ENCODE measurements around the gene DPP4. TPM values are rescaled to one million over a fixed set of nuclear protein-coding genes. Genes with fewer than 3 reads are reported as not detected.

The DPP4 gene
- total RNA-seq, 1 donor from 2014 or later = 3.4 TPM

DNA sequence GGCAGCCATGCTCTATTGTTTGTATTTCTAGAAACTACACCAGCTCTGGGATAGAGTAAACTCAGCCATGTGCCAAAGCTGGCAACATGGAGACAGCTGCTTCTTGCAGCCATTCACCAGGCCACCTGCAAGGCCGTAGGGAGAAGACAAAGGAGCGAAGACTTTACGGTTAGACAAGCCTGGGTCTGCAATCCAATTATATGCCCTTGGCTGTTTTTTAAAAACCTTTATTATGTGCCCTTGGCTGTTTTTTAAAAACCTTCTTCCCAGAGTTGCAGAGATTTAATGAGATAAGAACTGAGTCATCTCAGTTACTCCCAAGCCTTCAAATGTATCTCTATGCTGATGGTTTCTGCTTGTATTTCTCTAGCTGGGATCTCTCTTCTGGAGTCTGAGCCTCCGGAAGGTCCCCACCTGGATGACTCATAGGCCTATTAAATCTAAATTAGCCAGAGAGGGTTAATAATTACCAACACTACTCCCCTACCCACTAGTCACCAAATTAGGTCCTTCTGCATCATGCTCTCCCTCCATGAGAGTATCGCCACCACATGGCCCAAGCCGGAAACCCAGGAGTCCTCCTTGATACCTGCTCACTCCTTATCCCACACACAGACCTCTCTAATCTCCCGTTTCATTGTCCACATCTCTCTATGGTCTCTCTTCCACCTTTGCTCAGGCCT is 17.5 kb upstream of the DPP4 start:
- no peak for DNase-seq (ENCODE audit: low spot score)
- intact Hi-C loops (cut with DNase I) = loop anchor here (2.0 kb wide), 1 partner anchor 17 kb away; the partner anchor contains the start of gene DPP4

DNA sequence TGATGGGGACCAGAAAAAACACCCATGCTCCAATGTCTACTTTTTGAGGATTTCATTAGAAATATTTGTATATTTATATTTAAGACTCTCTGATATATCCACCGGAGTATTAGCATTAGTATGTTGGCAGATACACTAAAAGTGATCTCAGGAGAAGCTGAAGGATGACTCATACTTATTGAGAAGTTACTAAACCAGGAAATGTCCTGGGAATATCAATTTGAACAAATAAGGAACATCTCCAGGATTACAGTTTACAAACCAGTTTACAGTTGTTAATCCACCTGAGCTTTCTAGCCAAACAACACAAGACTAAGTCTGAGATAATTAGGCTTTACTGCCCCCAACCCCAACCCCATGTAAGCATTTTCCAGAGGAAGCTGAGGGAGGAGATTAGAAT is 16.1 kb upstream of the DPP4 start:
- no peak for DNase-seq (ENCODE audit: low spot score)
- intact Hi-C loops (cut with DNase I) = no loop called here

DNA sequence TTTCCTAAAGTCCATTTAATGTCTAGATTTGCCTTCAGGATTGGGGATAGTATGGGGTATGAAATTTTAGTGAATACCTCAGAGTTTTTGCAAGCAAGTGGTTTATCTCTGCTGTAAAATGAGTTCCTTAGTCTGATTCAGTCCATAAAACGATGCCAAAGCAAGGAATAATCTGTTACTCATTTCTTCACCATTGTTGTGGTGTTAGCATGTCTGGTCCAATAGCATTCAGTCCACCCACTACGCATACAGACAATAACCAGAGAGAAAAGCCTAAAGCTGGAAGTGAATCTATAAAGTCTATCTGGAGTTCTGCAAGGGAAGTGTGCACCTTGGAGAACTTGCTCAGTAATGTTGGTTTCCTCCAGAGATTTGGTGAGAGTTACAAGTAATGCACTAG is 12.9 kb upstream of the DPP4 start:
- intact Hi-C loops (cut with DNase I) = no loop called here
- no peak for DNase-seq (ENCODE audit: low spot score)

DNA sequence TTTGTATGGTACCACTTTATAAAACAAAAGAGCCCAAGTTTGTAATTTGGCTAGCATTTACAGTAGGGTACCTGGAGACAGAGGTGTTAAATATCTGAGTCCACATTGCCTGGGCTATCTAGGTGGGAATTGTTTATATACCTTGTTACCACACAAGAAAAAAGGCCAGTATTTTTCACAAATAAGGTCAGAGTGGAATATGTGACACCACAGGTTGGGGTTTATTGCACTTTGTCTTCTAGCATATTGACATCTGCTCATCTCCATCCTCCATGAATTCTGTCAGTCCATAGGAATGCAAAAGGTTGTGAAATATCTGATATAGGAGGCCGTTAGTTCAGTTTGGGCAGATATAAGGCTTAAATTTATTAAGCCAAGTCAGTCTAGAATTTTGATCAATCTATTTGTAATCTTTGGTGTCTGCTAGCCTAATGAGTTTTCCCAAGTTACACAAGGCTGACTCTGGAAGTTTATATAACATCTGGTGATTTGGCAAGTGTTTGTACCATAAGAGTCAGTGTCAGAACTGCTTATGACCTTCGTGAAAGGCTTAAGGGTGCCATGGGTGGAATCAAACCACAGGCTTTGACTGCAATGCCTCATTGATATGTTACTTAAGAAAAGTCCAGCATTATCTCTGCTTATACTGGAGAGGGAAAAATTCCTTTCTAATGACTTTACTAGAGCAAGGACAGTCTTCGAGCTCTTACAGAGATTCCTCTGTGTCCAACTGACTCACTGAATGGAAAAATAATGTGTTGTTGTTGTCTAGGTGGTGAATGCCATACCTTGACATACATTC is 11.3 kb upstream of the DPP4 start:
- intact Hi-C loops (cut with DNase I) = no loop called here
- no peak for DNase-seq (ENCODE audit: low spot score)

DNA sequence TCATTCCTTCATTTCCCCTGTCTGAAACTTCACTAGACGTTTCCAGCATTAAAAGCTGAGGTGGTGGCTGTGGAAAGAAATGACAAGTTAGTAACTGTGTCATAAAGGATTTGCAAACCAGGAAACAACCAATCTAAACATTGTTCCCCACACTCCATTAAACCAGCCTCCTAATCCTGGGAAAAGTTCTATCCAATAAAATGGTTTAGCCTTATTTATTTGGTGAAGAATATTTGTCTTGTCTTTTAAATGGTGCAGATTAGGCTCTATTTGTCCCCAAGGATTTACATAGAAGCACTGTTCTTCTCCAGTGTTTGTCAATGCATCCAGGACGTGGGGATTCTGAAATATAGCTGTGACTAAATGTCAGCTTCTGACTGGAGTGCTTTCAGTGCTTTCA is 10.5 kb upstream of the DPP4 start:
- intact Hi-C loops (cut with DNase I) = no loop called here
- no peak for DNase-seq (ENCODE audit: low spot score)

DNA sequence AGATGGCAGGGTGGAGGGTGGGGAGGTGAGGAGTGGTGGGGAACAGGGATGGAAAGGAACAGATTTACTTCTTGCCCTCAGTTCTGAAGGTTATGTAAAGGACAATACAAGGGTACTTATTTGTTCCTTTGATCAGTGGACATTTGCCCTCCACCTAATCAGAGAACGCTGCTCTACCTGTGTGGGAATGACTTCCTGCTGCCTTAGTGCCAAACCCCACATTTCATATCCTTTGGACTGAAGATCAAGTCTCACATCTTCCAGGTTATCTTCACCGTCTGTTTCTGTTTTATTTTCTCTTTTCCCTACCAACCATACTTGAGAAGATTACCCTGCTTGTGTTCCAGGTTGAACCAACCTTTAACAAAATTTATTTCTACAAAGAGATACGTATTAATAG is 8.7 kb upstream of the DPP4 start:
- intact Hi-C loops (cut with DNase I) = no loop called here
- DNase-seq (ENCODE audit: low spot score) = no peak

DNA sequence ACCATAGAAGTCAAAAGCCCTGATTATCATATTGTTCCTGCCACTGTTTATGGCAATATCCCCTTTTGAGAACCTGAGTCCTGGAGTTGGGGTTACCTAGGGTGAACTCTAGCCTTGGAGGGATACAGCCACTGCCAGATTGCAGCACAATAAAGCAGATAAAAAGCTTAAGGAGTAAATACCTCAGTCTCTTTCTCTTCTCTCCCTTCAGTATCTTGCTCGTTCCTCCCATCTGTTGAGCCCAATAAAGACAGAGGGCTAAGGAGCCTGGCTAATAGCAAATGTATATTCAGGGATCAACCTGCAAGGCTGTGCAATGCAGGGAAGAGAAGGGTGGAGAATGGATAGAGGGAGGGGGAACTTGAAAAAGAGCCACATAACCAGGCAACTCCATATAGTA is 8.0 kb upstream of the DPP4 start:
- intact Hi-C loops (cut with DNase I) = no loop called here
- no peak for DNase-seq (ENCODE audit: low spot score)

DNA sequence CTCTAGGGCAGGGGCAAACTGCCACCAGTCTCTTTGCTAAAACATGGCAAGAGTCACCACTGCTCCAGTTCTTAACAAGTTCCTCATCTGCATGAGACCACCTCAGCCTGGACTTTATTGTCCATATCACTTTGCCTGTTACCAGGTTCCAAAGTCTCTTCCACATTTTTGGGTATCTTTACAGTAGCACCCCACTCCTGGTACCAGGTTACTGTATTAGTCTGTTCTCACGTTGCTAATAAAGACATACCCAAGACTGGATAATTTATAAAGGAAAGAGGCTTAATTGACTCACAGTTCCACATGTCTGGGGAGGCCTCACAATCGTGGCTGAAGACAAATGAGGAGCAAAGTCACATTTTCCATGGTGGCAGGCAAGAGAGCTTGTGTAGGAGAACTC is 5.5 kb upstream of the DPP4 start:
- no peak for DNase-seq (ENCODE audit: low spot score)
- intact Hi-C loops (cut with DNase I) = no loop called here

DNA sequence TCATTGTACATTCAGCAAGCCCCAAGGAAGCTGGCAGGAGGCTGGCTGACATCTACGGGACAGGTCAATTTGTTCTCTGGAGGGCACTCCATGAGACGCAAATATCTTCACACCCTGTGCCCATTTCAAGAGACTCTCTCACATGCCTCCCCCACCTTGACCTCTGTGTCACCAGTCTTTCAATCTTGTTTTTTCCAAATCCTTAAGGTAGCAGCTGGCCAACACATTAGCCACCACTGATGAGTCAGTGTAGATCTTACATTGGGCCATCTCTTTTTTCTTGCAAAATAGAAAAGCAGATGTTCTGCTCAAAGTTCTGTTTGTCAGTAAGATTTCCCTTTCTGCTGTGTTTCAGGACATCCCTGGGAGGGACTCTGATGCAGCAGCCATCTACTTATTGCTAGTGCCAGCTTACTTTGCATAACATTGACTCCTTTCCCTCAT is 1.7 kb upstream of the DPP4 start:
- intact Hi-C loops (cut with DNase I) = loop anchor here (2.0 kb wide), 1 partner anchor 17 kb away; no protein-coding TSS in a partner anchor
- DNase-seq (ENCODE audit: low spot score) = no peak

DNA sequence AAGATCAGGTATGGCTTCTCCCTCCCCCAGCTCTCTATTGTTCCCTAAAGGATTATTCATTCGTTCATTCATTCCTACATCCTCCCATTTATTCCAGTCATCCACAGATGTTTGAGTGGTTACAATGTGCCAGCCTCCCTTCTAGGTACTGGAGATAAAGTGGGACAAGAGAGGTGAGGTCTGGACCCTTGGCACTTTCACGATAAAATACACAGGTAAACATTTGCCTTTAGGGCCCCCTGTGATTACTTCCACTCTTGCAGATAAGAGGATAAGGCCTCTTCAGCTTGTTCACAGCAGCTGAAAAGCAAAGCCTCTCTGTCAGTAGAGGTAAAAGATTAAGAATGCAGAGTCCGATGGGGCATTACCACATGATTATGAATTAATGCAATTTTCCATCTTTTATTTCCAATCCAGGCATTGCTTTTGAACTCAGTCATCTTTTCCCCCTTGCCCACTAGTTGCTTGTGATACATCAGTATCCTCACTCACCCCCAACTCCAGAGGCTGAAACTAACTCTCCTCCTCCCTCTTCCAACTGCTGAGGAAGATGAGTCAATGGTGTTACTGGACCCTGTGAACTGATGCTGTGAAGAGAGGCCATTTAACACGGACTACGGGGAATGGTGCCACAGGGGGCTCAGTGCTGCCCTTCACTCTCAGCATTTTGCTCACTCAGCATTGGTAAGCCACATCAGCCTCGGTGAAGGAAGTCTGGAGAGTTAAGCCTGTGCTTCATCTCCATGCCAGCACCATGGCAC is 1.1 kb upstream of the DPP4 start:
- intact Hi-C loops (cut with DNase I) = loop anchor here (2.0 to 5.0 kb wide), 3 partner anchors 18 to 63 kb away; no protein-coding TSS in a partner anchor
- DNase-seq (ENCODE audit: low spot score) = no peak

DNA sequence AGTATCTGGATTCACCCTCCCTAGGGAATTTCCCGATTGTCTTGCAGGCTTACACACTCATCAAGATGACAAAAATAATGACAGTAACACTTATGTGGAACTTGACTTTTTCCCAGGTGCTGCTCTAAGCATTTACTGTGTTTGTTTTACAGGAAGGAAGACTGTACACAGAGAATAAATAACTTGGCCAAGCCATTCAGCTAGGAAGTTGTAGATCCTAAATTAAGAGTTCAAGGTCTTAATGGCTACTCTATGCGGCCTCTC is 549 bp upstream of the DPP4 start:
- intact Hi-C loops (cut with DNase I) = loop anchor here (2.0 to 5.0 kb wide), 3 partner anchors 18 to 62 kb away; no protein-coding TSS in a partner anchor
- no peak for DNase-seq (ENCODE audit: low spot score)

DNA sequence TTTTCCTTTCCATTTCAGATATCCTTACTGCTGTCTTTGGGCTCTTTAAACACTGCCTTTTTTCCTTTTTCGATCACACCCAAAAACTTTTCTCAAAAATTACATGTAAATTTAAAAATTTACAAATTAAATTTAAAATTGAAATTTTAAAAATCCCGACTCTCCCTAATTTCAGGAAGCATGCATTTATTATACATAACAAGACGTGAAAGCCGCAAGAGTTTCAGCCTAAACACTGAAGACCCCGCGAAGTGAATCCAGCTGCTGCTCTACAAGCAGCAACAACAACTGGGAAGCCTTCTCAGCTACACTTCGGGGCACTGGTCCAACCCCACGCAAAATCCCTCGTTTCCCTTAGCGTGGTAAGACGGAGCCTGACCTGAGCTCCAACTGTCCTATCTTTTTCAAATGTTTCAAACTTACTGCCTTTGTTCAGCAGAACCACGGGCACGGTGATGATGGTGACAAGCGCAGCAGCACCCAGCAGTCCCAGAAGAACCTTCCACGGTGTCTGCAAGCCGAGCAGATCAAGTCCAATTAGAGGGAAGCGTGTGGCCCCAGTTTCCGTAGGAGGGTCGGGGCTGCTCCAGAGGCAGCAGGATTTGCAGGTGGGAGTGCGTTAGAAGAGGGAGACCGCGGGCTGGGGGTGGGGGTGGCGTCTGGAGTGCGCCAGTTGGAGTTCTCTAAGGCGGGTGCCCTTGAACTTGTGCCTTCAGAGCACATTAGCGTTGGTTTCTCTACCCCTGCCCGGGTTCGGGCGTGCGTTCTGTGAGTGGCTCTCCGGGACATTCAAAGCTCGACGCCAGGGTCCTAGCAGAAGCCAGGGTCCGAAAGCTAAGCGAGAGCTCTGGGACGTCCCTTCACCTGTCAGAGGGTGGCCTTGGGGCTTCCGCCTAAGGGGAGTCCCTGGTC is 783 bp downstream of the DPP4 start:
- DNase-seq (ENCODE audit: low spot score) = no peak
- intact Hi-C loops (cut with DNase I) = loop anchor here (5.0 kb wide), 2 partner anchors 44 to 61 kb away; no protein-coding TSS in a partner anchor

DNA sequence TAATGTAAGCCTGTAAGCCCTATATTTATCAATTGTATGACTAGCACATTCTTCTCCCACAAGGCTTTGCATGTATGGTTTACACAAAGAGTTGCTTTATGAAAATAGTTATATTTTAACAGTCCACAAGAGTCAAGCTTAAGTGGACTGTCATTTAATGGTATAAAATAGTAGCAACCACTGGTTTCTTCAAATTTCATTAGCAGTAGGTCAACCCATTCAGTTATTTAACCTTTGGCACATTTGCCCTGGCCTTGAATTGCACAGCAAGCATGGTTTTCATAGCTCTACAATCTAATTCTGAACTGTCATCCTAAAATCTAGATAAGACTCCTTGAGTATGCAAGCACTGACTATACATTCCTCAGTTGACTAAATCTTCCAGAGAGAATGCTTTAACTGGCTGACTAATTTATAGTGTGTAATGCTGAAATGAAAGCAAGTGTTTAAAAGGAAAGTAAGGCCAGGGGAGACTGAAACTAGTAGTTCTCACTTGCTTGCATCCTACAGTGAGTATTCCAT is 1.8 kb downstream of the DPP4 start:
- DNase-seq (ENCODE audit: low spot score) = no peak
- intact Hi-C loops (cut with DNase I) = loop anchor here (5.0 kb wide), 2 partner anchors 45 to 60 kb away; no protein-coding TSS in a partner anchor

DNA sequence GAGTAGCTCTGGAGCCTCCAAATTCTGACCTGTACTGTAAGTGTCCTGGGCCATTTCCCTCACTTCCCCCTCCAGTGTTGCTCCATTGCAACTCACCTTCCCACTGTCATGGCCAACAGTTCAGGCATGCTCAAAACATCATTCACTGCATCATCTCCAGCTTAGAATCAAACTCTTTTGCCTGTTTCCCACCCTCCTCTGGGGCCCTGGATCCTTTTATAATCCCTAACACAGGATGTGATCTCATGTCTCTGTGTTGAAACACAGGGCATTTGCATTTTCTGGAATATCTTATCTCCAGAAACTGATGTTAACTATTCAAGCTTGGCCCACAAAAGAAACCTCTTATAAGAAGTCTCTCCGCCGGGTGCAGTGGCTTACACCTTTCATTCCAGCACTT is 3.0 kb downstream of the DPP4 start:
- intact Hi-C loops (cut with DNase I) = loop anchor here (5.0 kb wide), 2 partner anchors 46 to 59 kb away; no protein-coding TSS in a partner anchor
- no peak for DNase-seq (ENCODE audit: low spot score)

DNA sequence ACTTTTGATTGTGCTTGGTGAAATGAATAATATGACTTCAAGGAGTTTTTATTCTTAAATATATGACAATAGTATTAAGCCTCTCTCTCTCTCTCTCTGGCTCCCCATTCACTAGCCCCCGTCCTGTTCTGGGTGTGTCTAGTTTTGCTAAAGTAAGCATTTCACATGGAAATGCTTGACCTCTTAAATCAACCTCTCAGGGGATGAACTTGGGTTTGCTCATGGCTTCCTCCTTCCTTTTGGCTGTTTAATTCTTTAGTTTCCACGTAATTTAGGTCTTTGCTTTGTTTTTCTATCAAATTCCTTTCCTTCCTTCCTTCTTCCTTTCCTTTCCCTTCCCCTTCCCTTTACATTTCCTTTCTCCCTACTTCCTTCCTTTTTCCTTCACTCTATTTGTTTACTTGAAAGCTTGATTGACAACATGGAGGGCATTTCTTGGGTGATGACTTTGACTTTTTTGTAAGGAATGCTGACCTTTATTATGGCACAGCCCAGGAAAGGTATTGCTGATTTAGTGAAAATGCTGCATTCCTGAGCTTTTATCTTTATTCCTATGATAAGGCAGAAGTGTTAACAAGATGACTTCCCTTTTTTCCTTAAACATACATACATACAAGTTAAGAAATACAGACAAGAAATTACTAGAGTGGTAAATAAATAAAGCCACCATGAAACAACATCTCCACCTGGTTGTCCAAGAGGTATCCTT is 3.6 kb downstream of the DPP4 start:
- intact Hi-C loops (cut with DNase I) = loop anchor here (5.0 kb wide), 2 partner anchors 47 to 58 kb away; no protein-coding TSS in a partner anchor
- DNase-seq (ENCODE audit: low spot score) = no peak

DNA sequence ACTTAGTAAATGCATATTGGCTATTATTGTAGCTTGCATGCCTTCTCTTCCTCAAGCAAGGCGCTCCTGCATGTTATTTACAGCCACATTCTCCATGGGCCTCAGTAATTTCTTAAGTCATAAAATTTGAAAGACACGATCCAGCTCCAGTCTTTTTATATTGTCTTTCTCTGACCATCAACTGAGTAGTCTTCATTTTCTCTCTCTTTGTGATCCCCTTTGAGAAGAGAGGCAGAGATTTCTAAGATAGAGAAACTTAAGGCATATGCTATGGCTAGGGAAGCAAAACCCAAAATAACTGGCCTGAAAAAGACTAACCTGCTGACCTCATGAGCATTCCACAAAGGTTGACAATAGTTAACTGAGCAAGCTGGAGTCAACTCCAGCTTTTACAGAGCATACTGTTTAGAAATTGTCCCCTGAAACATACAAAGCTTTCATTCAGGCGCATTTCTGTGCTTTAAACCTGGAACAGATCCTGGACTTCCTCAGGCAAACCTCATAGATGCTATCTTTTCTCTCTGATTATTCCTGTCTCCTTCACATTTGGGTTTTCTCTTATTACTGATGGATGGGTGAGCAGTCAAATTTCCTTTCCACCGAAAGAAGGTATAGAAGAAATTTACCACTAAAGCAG is 4.6 kb downstream of the DPP4 start:
- no peak for DNase-seq (ENCODE audit: low spot score)
- intact Hi-C loops (cut with DNase I) = no loop called here

DNA sequence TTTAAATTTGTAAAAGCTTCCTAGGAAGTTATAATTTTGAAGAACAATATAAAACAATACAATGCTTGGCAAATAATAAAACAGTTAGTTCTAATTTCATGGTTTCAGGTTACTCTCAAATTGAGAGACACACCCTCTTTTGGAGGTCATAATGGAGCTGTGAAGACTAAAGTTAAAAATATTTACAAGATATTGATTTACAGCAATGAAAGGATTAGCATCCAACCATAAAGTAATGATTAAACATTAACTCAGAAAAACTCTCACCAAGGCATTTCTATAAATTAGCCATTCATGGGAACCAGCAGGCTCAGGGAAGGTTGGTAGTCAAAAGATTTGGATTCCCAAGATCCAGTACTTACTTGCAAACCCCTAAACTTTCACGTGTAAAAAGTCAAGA is 6.4 kb downstream of the DPP4 start:
- DNase-seq (ENCODE audit: low spot score) = no peak
- intact Hi-C loops (cut with DNase I) = no loop called here

DNA sequence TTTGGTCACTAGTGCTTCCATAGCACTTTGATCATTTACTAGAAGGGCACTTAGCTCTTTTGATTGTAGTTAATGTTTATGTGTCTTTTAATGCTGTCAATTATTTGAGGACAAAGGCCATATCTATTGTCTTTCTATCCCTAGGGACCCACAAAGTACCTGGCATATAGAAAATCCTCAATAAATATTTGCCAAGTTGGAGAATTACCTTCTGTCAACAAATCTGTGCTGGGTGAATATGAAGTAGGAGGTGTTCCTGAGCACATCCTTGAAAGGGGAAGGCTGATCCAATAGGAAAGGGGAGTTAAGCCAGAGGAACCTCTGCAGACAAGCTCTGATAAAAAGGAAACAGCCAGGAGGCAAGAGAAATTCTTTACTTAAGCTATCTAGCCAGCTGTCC is 8.2 kb downstream of the DPP4 start:
- intact Hi-C loops (cut with DNase I) = no loop called here
- no peak for DNase-seq (ENCODE audit: low spot score)

Data from cardiac septum (tissue), 1 donor.